Testis (tissue), 2 donors: ENCODE measurements around the gene F2.

Source experiments
- POLR2A ChIP-seq: fragments of 450-650 bp; IDR thresholded peaks from one replicate; pipeline ENCODE4 v1.6.1; 2017; ENCODE audit warnings: antibody characterized with exemption, mild to moderate bottlenecking, moderate library complexity
- TF ChIP-seq, protein P1 (sequence below), 3 experiments: fragments of 450-650 bp in 2 of 3; fragments of 200-600 bp in 1 of 3; sonication (generic) in 1 of 3; IDR thresholded peaks; one replicate each; pipeline ENCODE4 v1.5.1; 2016 to 2019; ENCODE audit warnings: antibody characterized with exemption in 3 of 3, mild to moderate bottlenecking in 2 of 3, moderate library complexity in 1 of 3

DNA sequence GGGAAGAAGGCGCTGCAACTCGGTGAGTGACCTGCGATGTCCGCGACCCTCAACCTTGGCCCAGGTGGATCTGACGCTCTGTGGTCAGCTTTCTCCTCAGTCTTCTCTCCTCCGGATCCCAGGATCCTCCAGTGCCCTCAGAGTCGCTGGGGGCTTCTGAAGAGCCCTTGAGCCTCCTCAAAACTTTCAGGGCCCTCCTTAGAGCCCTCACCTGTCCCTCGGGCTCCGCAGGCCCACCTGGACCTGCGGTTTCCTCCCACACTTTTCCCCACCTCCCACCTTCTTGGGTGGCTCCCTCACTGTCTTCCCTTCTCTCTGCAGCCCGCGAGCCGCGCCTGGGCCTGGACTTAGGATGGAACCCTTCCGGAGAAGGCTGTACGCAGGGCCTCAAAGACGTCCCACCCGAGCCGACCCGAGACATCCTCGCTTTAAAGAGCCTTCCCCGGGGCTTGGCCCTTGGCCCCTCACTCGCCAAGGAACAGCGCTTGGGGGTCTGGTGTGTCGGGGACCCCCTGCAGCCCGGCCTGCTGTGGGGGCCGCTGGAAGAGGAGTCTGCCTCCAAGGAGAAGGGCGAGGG, 17.8 kb upstream of the F2 start:
- TF ChIP-seq, protein P1, sequence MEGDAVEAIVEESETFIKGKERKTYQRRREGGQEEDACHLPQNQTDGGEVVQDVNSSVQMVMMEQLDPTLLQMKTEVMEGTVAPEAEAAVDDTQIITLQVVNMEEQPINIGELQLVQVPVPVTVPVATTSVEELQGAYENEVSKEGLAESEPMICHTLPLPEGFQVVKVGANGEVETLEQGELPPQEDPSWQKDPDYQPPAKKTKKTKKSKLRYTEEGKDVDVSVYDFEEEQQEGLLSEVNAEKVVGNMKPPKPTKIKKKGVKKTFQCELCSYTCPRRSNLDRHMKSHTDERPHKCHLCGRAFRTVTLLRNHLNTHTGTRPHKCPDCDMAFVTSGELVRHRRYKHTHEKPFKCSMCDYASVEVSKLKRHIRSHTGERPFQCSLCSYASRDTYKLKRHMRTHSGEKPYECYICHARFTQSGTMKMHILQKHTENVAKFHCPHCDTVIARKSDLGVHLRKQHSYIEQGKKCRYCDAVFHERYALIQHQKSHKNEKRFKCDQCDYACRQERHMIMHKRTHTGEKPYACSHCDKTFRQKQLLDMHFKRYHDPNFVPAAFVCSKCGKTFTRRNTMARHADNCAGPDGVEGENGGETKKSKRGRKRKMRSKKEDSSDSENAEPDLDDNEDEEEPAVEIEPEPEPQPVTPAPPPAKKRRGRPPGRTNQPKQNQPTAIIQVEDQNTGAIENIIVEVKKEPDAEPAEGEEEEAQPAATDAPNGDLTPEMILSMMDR (IDR thresholded peaks at IDR 0.05), result no peak
- TF ChIP-seq POLR2A, result no peak
